Endothelial cell of umbilical vein (primary cell): ENCODE results near the gene FGF6. TPM values are rescaled to one million over a fixed set of nuclear protein-coding genes. Genes with fewer than 3 reads are reported as not detected.

Experiments used
- BruUV-seq: library from RNA; stranded (reverse); fragments of 400-500 nt; replicated peaks from 2 replicates; lab custom pipeline; 2021; lab: Mats Ljungman, UMichigan
- CTCF ChIA-PET: fragments of 300-600, 350-600 bp; sonication (Branson Sonifier 250); formaldehyde crosslinking; loops from one replicate; lab custom pipeline; 2021; ENCODE audit warnings: antibody characterized with exemption, inconsistent platforms; lab: Charles Lee
- POLR2A ChIA-PET: fragments of 300-600, 350-600 bp; sonication (Branson Sonifier 250); formaldehyde crosslinking; loops from one replicate; lab custom pipeline; 2021; ENCODE audit warnings: antibody characterized with exemption, inconsistent platforms; lab: Charles Lee
- DNase-seq: peaks from one replicate; pipeline ENCODE4 v3.0.0-alpha.2; 2011; ENCODE audit warnings: low read depth, low spot score
- FAIRE-seq: peaks from 2 replicates; lab custom pipeline; 2011; peaks lifted over from hg19 to GRCh38; lab: Jason Lieb, UNC
- H2AFZ ChIP-seq: 2 replicates; pipeline ENCODE4 v1.6.0; 2012; ENCODE audit warnings: low read depth, low read length, control low read depth, inconsistent platforms
- H3K27ac ChIP-seq: 2 replicates; pipeline ENCODE4 v1.5.1; 2011; ENCODE audit warnings: low read depth, mild to moderate bottlenecking, control low read depth, low read length, moderate library complexity; ENCODE audit not compliant: insufficient read depth
- H3K27me3 ChIP-seq, 2 experiments: 2 replicates each; pipeline versions ENCODE4 v1.6.0 to v1.6.1; 2011; ENCODE audit warnings: low read length in 2 of 2, mixed read lengths in 1 of 2; ENCODE audit not compliant: control insufficient read depth in 2 of 2, insufficient read depth in 2 of 2
- H3K36me3 ChIP-seq, 2 experiments: 2 replicates in 1 of 2; 3 replicates in 1 of 2; pipeline ENCODE4 v1.5.1; 2011; ENCODE audit warnings: low read length in 2 of 2, mild to moderate bottlenecking in 1 of 2, moderate library complexity in 1 of 2; ENCODE audit not compliant: control insufficient read depth in 2 of 2, insufficient read depth in 2 of 2; ENCODE audit errors: extremely low read depth in 1 of 2
- H3K4me1 ChIP-seq: 3 replicates; pipeline ENCODE4 v1.5.1; 2011; ENCODE audit warnings: mild to moderate bottlenecking, low read length; ENCODE audit not compliant: control insufficient read depth, insufficient read depth; ENCODE audit errors: extremely low read depth
- H3K4me2 ChIP-seq: 2 replicates; pipeline ENCODE4 v1.6.1; 2011; ENCODE audit warnings: low read length, control low read depth, mixed read lengths; ENCODE audit not compliant: insufficient read depth
- H3K4me3 ChIP-seq, 3 experiments: fragments of 200-600 bp in 1 of 3; sonication (generic), shearing (Covaris generic) in 1 of 3; replicated peaks in 1 of 3; 2 replicates each; pipeline ENCODE4 v1.5.1; 2011 to 2016; ENCODE audit warnings: control low read depth in 3 of 3, low read length in 3 of 3, mild to moderate bottlenecking in 2 of 3, inconsistent platforms in 1 of 3, low read depth in 1 of 3, moderate library complexity in 1 of 3; ENCODE audit not compliant: insufficient read depth in 1 of 3
- H3K79me2 ChIP-seq: 2 replicates; pipeline ENCODE4 v1.6.0; 2012; ENCODE audit warnings: low read length, inconsistent platforms; ENCODE audit not compliant: control insufficient read depth, insufficient read depth
- H3K9ac ChIP-seq: replicated peaks from 2 replicates; pipeline ENCODE3; 2011; ENCODE audit warnings: low read length, control low read depth; ENCODE audit not compliant: insufficient read depth; ENCODE audit errors: extremely low read depth
- H3K9me1 ChIP-seq: replicated peaks from 3 replicates; pipeline ENCODE4 v1.6.0; 2011; ENCODE audit warnings: mild to moderate bottlenecking, low read length; ENCODE audit not compliant: control insufficient read depth, insufficient read depth; ENCODE audit errors: extremely low read depth
- H3K9me3 ChIP-seq: replicated peaks from 2 replicates; pipeline ENCODE4 v1.5.1; 2012; ENCODE audit warnings: low read length, inconsistent platforms; ENCODE audit not compliant: control insufficient read depth, insufficient read depth
- H4K20me1 ChIP-seq: replicated peaks from 2 replicates; pipeline ENCODE3; 2011; ENCODE audit warnings: mild to moderate bottlenecking, low read length; ENCODE audit not compliant: control insufficient read depth, insufficient read depth; ENCODE audit errors: extremely low read depth
- EZH2 ChIP-seq: IDR thresholded peaks from 2 replicates; pipeline ENCODE4 v1.6.1; 2012; ENCODE audit warnings: borderline replicate concordance, low read depth, mild to moderate bottlenecking, moderate library complexity, low read length, inconsistent platforms; ENCODE audit not compliant: severe bottlenecking
- FOS ChIP-seq: IDR thresholded peaks from 2 replicates; pipeline ENCODE4 v1.6.1; 2011; ENCODE audit warnings: mild to moderate bottlenecking, low read length, moderate library complexity, borderline replicate concordance; ENCODE audit not compliant: insufficient read depth
- GATA2 ChIP-seq: IDR thresholded peaks from 2 replicates; pipeline ENCODE4 v1.7.0; 2011; ENCODE audit warnings: low read depth, mild to moderate bottlenecking, moderate library complexity, mixed read lengths, low read length; ENCODE audit not compliant: insufficient read length, insufficient read depth
- JUN ChIP-seq: IDR thresholded peaks from 2 replicates; pipeline ENCODE4 v1.6.1; 2011; ENCODE audit warnings: borderline replicate concordance, low read depth; ENCODE audit not compliant: insufficient read length, insufficient read depth
- MAX ChIP-seq: IDR thresholded peaks from 2 replicates; pipeline ENCODE4 v1.6.1; 2011; ENCODE audit not compliant: insufficient read depth, insufficient read length
- MYC ChIP-seq: IDR thresholded peaks from one replicate; pipeline ENCODE4 v1.6.1; 2011; ENCODE audit warnings: mild to moderate bottlenecking, low read depth, low read length
- POLR2A ChIP-seq: IDR thresholded peaks from 2 replicates; pipeline ENCODE4 v1.6.1; 2012; ENCODE audit warnings: low read depth, mild to moderate bottlenecking, control low read depth, low read length
- POLR2AphosphoS5 ChIP-seq: IDR thresholded peaks from 2 replicates; pipeline ENCODE4 v1.6.1; 2012; ENCODE audit warnings: low read depth, mild to moderate bottlenecking, control low read depth, low read length, moderate library complexity; ENCODE audit not compliant: insufficient read depth
- dilution Hi-C: fragments of 300-500 bp; cut with MboI; formaldehyde crosslinking; loops from one replicate; pipeline ENCODE4 v1.15.0; 2019; ENCODE audit warnings: low sequenced_read_pairs; ENCODE audit not compliant: extremely low pct_ligation_motif_present
- intact Hi-C: fragments of 100-400 bp; cut with micrococcal nuclease; formaldehyde crosslinking; loops from one replicate; pipeline ENCODE4 v1.10.0; 2022
- polyA plus RNA-seq, 4 experiments: library from polyadenylated mRNA; depleted of rRNA in 3 of 4; stranded (reverse) in 3 of 4; unstranded in 1 of 4; fragments of >200 nt; gene quantifications; 2 replicates each; pipeline versions ENCODE4 v1.2.1 to v1.2.3, GENCODE V29; 2011 to 2012; ENCODE audit warnings: missing spikeins in 1 of 4
- total RNA-seq: library from RNA; stranded (reverse); gene quantifications from 2 replicates; pipeline ENCODE4 v1.2.3, GENCODE V29; 2021
- TF ChIP-seq, protein P1 (sequence below), 2 donors: IDR thresholded peaks; 1 replicate in 1 of 2; 2 replicates in 1 of 2; pipeline ENCODE4 v1.5.1; 2011; ENCODE audit warnings: low read length in 2 of 2, mild to moderate bottlenecking in 2 of 2, moderate library complexity in 2 of 2, control low read depth in 1 of 2, inconsistent platforms in 1 of 2, low read depth in 1 of 2; ENCODE audit not compliant: insufficient read depth in 1 of 2; ENCODE audit errors: extremely low read depth in 1 of 2

The FGF6 gene
- total and polyA plus RNA-seq, 2 donors (not counting 3 experiments of a cell fraction or from before 2014, with no cell fraction given), result not detected

GRCh38 chr12:4471256-4471655, 25.6 kb upstream of the FGF6 start:
- intact Hi-C loops (no loop called here), dilution Hi-C loops (no loop called here)
- no peaks in the 10 kb centered on the region for H4K20me1 ChIP-seq
- TF ChIP-seq, protein P1, sequence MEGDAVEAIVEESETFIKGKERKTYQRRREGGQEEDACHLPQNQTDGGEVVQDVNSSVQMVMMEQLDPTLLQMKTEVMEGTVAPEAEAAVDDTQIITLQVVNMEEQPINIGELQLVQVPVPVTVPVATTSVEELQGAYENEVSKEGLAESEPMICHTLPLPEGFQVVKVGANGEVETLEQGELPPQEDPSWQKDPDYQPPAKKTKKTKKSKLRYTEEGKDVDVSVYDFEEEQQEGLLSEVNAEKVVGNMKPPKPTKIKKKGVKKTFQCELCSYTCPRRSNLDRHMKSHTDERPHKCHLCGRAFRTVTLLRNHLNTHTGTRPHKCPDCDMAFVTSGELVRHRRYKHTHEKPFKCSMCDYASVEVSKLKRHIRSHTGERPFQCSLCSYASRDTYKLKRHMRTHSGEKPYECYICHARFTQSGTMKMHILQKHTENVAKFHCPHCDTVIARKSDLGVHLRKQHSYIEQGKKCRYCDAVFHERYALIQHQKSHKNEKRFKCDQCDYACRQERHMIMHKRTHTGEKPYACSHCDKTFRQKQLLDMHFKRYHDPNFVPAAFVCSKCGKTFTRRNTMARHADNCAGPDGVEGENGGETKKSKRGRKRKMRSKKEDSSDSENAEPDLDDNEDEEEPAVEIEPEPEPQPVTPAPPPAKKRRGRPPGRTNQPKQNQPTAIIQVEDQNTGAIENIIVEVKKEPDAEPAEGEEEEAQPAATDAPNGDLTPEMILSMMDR (IDR thresholded peaks at IDR 0.05; ENCODE audit: extremely low read depth in 1 of 2, insufficient read depth in 1 of 2, low read depth in 1 of 2, low read length in 2 of 2), result no peak
- no peak for TF ChIP-seq MAX
- TF ChIP-seq POLR2A, result no peak
- TF ChIP-seq EZH2, result no peak
- no peak for TF ChIP-seq JUN
- TF ChIP-seq MYC, result no peak
- TF ChIP-seq GATA2, result no peak
- no peak for TF ChIP-seq FOS
- no peak for TF ChIP-seq POLR2AphosphoS5
- BruUV-seq, result no TSS peak
- H3K4me2 ChIP-seq, result no peak overlapping the region
- ChIA-PET POLR2A (no interaction called here), CTCF (no interaction called here)
- H3K27ac ChIP-seq, result no peak overlapping the region
- H3K4me1 ChIP-seq, result no peaks in the 10 kb centered on the region
- H3K27me3 ChIP-seq, result peaks cover 0 to 6% of the 10 kb centered on the region in 2 experiments
- no peak for FAIRE-seq
- no peak overlapping the region for H3K4me3 ChIP-seq
- no peak for DNase-seq
- H3K9me1 ChIP-seq, result no peaks in the 10 kb centered on the region
- H3K9ac ChIP-seq, result no peak overlapping the region
- H3K9me3 ChIP-seq, result no peaks in the 10 kb centered on the region
- no peaks in the 10 kb centered on the region for H3K79me2 ChIP-seq
- H2AFZ ChIP-seq, result no peak overlapping the region
- no peaks in the 10 kb centered on the region for H3K36me3 ChIP-seq
